Activated CD4-positive, alpha-beta T cell treated with anti-CD3 and anti-CD28 coated beads, Interleukin-2, amount 10 ng/mL, durations not matched to agents 24 days and 14 days (primary cell): Measurements from ENCODE around the gene CKAP2. TPM values are rescaled to one million over a fixed set of nuclear protein-coding genes. Genes with fewer than 3 reads are reported as not detected.
"Not testable (repeated sequence)": the region's sequence is repeated elsewhere in the genome, so short reads cannot be mapped to it uniquely, and the experiment has no call there.

ENCODE experiments used
- DNase-seq: peaks from one replicate; pipeline ENCODE4 v3.0.0; 2022
- H3K27ac Mint-ChIP-seq: one replicate; pipeline ENCODE4 v1.8.0; 2022; ENCODE audit warnings: mild to moderate bottlenecking, mixed read lengths
- H3K27me3 Mint-ChIP-seq: one replicate; pipeline ENCODE4 v1.8.0; 2022; ENCODE audit warnings: mixed read lengths
- H3K36me3 Mint-ChIP-seq: one replicate; pipeline ENCODE4 v1.8.0; 2022; ENCODE audit warnings: low read depth, mild to moderate bottlenecking, mixed read lengths
- H3K4me1 Mint-ChIP-seq: one replicate; pipeline ENCODE4 v1.8.0; 2021; ENCODE audit warnings: mixed read lengths
- H3K4me3 Mint-ChIP-seq: one replicate; pipeline ENCODE4 v1.8.0; 2022; ENCODE audit warnings: mild to moderate bottlenecking, moderate library complexity, mixed read lengths
- H3K9me3 Mint-ChIP-seq: one replicate; pipeline ENCODE4 v1.8.0; 2021; ENCODE audit warnings: mixed read lengths
- intact Hi-C: fragments of 100-400 bp; cut with micrococcal nuclease; formaldehyde crosslinking; loops from one replicate; pipeline ENCODE4 v1.15.1; 2023
- total RNA-seq: library from RNA; stranded (reverse); gene quantifications from 2 replicates; pipeline ENCODE4 v1.2.3, GENCODE V29; 2022

CKAP2 gene
- total RNA-seq, 1 donor from 2014 or later: 40.9 TPM

- H3K36me3 Mint-ChIP-seq: peaks cover 63% of the 10 kb centered on the region
- H3K4me3 Mint-ChIP-seq, H3K27ac Mint-ChIP-seq, H3K9me3 Mint-ChIP-seq, intact Hi-C loops, H3K27me3 Mint-ChIP-seq, DNase-seq: not testable (repeated sequence)
- H3K4me1 Mint-ChIP-seq: peaks cover 14% of the 10 kb centered on the region
These were observed 13.2 kb downstream of the CKAP2 start for GRCh38 chr13:52468487-52468886.

DNA sequence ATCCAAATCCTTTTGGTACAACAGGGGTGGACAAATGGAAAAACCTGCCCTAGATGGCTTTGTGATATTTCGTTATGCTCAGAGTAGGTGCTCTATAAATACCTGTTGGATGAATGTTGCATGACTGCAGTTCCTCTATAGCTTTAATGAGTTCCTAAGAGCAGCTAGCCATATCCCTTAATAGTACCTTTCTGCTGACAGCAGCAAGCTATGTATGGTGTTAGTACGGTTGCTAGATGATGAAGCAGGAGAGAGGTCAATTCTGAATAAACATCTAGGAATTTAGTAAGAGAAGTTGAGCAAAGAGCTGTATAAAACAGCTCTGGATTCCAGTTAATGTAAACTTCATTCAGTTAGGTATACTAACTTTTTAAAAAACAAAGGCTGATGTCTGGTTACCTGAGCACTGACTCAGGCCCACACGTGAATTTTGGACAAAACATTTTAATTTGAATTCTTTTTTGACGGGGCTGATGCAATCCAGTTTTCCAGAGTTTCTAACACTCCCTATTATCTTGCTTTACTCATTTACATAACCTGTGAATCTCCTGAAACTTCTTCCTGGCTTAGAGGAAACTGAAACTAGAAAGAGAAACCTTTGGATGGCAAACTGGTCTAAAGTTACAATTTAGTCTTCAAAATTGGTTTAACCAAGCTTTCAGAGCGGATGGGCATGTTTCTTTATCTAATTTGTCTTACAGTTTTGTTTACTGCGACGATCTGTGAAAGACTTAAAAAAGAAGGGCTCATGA, 25.6 kb downstream of the CKAP2 start:
- DNase-seq, H3K27me3 Mint-ChIP-seq, intact Hi-C loops, H3K4me1 Mint-ChIP-seq, H3K9me3 Mint-ChIP-seq, H3K27ac Mint-ChIP-seq, H3K4me3 Mint-ChIP-seq: not testable (repeated sequence)
- H3K36me3 Mint-ChIP-seq: peaks cover 15% of the 10 kb centered on the region

GRCh38 chr13:52487078-52487477, 31.8 kb downstream of the CKAP2 start:
- DNase-seq, H3K27ac Mint-ChIP-seq, H3K9me3 Mint-ChIP-seq, intact Hi-C loops, H3K27me3 Mint-ChIP-seq, H3K4me1 Mint-ChIP-seq, H3K4me3 Mint-ChIP-seq, H3K36me3 Mint-ChIP-seq: not testable (repeated sequence)

DNA sequence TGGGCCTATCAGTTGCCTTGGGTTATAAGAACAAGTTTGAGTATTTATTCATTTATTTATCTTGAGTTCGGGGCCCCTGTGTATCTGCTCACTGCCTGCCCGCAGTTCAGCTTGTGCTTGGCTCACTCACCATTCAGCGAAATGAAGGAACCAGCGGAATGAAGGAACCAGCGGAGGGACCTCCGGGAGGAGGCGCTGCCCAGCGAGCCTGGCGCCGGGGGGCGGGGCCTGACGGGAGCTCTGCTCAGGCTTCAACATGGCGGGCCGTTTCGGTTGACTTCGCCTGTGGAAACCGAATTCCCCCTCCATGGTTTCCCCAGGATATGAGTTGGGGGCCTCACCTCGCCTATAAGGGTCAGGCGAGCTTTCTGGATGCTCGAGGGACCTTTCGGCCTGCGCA, 33.5 kb downstream of the CKAP2 start:
- DNase-seq, H3K4me3 Mint-ChIP-seq, H3K36me3 Mint-ChIP-seq, H3K27me3 Mint-ChIP-seq, H3K27ac Mint-ChIP-seq, intact Hi-C loops, H3K9me3 Mint-ChIP-seq, H3K4me1 Mint-ChIP-seq: not testable (repeated sequence)

- DNase-seq, H3K27ac Mint-ChIP-seq, H3K36me3 Mint-ChIP-seq, H3K9me3 Mint-ChIP-seq, intact Hi-C loops, H3K27me3 Mint-ChIP-seq, H3K4me3 Mint-ChIP-seq, H3K4me1 Mint-ChIP-seq: not testable (repeated sequence)
These were observed 35.7 kb downstream of the CKAP2 start for GRCh38 chr13:52491015-52491414.

DNA sequence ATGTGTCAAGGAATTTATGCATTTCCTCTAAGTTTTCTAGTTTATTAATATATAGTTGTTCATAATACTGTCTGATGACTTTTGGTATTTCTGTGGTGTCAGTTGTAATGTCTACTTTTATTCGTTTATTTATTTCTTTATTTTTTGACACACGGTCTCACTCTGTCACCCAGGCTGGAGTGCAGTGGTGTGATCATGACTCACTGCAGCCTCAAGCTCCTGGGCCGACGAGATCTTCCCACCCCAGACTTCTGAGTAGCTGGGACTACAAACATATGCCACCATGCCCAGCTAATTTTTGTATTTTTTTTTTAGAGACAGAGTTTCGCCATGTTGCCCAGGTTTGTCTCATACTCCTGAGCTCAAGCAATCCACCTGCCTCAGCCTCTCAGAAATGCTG, 39.0 kb downstream of the CKAP2 start:
- intact Hi-C loops, DNase-seq, H3K4me3 Mint-ChIP-seq, H3K4me1 Mint-ChIP-seq, H3K36me3 Mint-ChIP-seq, H3K9me3 Mint-ChIP-seq, H3K27ac Mint-ChIP-seq, H3K27me3 Mint-ChIP-seq: not testable (repeated sequence)

- intact Hi-C loops, H3K27ac Mint-ChIP-seq, DNase-seq, H3K9me3 Mint-ChIP-seq, H3K27me3 Mint-ChIP-seq, H3K4me1 Mint-ChIP-seq, H3K36me3 Mint-ChIP-seq, H3K4me3 Mint-ChIP-seq: not testable (repeated sequence)
These were observed 42.7 kb downstream of the CKAP2 start for GRCh38 chr13:52497979-52498378.

DNA sequence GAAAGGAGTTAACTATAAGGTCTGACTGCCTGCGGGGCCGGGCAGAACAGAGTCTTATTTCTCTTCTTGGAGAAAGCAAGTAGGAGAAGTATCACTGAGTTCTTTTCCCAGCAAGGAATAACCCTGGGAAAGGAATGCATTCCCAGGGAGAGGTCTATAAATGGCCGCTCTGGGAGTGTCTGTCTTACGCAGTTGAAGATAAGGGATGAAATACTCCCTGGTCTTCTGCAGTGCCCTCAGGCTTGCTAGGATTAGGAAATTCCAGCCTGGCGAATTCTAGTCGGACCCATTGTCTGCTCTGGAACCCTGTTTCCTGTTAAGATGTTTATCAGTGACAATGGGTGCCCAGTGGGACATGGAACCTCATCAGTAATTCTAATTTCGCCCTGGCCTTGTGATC, 47.0 kb downstream of the CKAP2 start:
- H3K27ac Mint-ChIP-seq, DNase-seq, H3K36me3 Mint-ChIP-seq, H3K9me3 Mint-ChIP-seq, H3K4me3 Mint-ChIP-seq, intact Hi-C loops, H3K27me3 Mint-ChIP-seq, H3K4me1 Mint-ChIP-seq: not testable (repeated sequence)

- H3K4me3 Mint-ChIP-seq, H3K27ac Mint-ChIP-seq, H3K36me3 Mint-ChIP-seq, H3K9me3 Mint-ChIP-seq, DNase-seq, H3K27me3 Mint-ChIP-seq, intact Hi-C loops, H3K4me1 Mint-ChIP-seq: not testable (repeated sequence)
These were observed 50.6 kb downstream of the CKAP2 start for GRCh38 chr13:52505843-52506242.

DNA sequence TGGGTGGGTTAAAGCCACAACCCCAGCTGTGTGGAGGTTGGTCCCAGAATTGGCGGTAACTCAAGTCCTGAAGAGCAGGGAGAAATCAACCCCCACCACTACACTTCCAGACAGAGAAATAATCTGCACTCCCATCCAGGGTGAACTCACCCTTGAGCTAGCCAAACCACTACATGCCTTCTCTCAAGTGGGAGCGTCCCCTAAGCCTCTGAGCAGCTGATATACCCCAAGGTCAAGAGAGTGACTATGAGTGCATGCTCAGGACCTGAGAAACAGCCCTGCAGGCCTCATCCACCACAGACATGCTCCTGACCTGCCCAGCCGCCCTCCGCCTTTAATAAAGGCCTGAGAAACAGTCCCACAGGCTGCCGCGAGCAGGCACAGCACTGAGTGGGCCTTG, 54.3 kb downstream of the CKAP2 start:
- H3K27me3 Mint-ChIP-seq, H3K4me3 Mint-ChIP-seq, H3K27ac Mint-ChIP-seq: not testable (repeated sequence)

DNA sequence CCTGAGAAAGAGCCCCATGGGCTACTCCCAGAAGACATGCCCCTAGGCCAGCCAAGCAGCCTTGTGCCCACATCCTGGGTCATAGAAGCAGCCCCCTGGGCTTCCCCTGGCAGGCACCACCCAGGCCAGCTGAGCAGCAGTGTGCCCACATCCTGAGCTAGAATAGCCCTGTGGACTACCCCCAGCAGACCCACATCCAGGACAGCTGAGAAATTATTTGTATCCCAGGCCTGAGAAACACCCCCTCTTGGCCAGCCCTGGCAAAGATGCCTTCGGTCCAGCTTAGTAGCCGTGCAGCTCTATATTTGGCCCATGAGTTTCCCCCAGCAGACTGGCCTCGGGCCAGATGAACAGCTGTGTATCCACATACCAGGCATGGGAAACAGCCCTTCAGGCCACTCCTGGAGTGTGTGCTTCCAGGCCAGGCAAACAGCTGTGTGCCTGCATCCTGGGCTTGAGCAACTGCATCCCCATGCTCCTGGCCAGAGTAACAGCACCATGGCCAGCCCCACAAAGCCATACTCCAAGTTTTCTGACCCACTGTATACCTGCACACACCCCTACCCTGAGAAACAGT, 55.0 kb downstream of the CKAP2 start:
- H3K4me3 Mint-ChIP-seq, H3K4me1 Mint-ChIP-seq, intact Hi-C loops, DNase-seq, H3K9me3 Mint-ChIP-seq, H3K27ac Mint-ChIP-seq, H3K36me3 Mint-ChIP-seq, H3K27me3 Mint-ChIP-seq: not testable (repeated sequence)

More for the DNA sequence above, 54.3 kb downstream of the CKAP2 start:
- H3K4me1 Mint-ChIP-seq, intact Hi-C loops, DNase-seq, H3K9me3 Mint-ChIP-seq, H3K36me3 Mint-ChIP-seq: not testable (repeated sequence)

- H3K9me3 Mint-ChIP-seq, H3K36me3 Mint-ChIP-seq, H3K27ac Mint-ChIP-seq, intact Hi-C loops, DNase-seq, H3K4me1 Mint-ChIP-seq, H3K4me3 Mint-ChIP-seq, H3K27me3 Mint-ChIP-seq: not testable (repeated sequence)
These were observed 56.3 kb downstream of the CKAP2 start for GRCh38 chr13:52511598-52511997.

- peak; percentile 79 for DNase-seq
- intact Hi-C loops, H3K9me3 Mint-ChIP-seq, H3K4me3 Mint-ChIP-seq, H3K4me1 Mint-ChIP-seq, H3K36me3 Mint-ChIP-seq, H3K27ac Mint-ChIP-seq, H3K27me3 Mint-ChIP-seq: not testable (repeated sequence)
These were observed 58.8 kb downstream of the CKAP2 start for GRCh38 chr13:52513957-52514596.

DNA sequence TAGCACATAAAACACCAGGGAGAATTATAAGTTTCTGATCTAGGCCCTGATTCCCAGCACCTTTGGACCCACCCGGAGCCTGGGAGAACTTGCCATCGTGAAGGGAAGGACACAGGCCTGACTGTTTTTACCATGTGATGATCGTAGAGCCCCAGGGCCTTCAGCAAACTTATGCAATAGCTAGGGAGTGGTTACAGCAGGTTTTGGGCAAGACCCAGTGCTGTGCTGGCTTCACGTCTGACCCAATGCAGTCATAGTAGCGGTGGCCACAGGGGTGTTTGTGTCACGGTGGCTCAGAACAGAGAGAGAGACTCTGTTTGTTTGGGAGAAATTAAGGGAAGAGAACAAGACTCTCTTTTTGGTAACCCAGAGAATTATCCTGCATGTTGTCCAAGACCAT, 68.0 kb downstream of the CKAP2 start:
- H3K4me3 Mint-ChIP-seq, intact Hi-C loops, H3K27ac Mint-ChIP-seq, H3K27me3 Mint-ChIP-seq, H3K4me1 Mint-ChIP-seq, H3K9me3 Mint-ChIP-seq, H3K36me3 Mint-ChIP-seq, DNase-seq: not testable (repeated sequence)
